Tibial artery (tissue), 4 donors: ENCODE measurements around the gene KLHL29.

Experiments used
- DNase-seq, 2 donors: peaks; one replicate each; pipeline ENCODE4 v3.0.0-alpha.2; 2019
- H3K27ac ChIP-seq, 2 donors: fragments of 200-600 bp; sonication (generic) in 1 of 2; 1 replicate in 1 of 2; 2 replicates in 1 of 2; pipeline ENCODE4 v1.5.1; 2018 to 2019; ENCODE audit warnings: mild to moderate bottlenecking in 1 of 2
- H3K27me3 ChIP-seq, 2 donors: fragments of 200-600 bp; sonication (generic) in 1 of 2; one replicate each; pipeline versions ENCODE4 v1.5.1 to v1.6.0; 2016 to 2019
- H3K36me3 ChIP-seq, 3 donors: fragments of 200-600 bp; sonication (generic) in 2 of 3; one replicate each; pipeline ENCODE4 v1.5.1; 2016 to 2019; ENCODE audit warnings: mild to moderate bottlenecking in 2 of 3
- H3K4me1 ChIP-seq, 4 donors: fragments of 200-600 bp; sonication (generic) in 2 of 4; 1 replicate in 3 of 4; 2 replicates in 1 of 4; pipeline ENCODE4 v1.5.1; 2016 to 2019
- H3K4me3 ChIP-seq, 2 donors: fragments of 200-600 bp; sonication (generic) in 1 of 2; 1 replicate in 1 of 2; 2 replicates in 1 of 2; pipeline ENCODE4 v1.5.1; 2018 to 2019; ENCODE audit warnings: mild to moderate bottlenecking in 2 of 2
- H3K9me3 ChIP-seq, 3 donors: fragments of 200-600 bp; sonication (generic) in 1 of 3; one replicate each; pipeline ENCODE4 v1.5.1; 2016 to 2019
- intact Hi-C: fragments of 100-400 bp; cut with DNase I; formaldehyde crosslinking; loops from one replicate; pipeline ENCODE4 v1.15.0; 2023; ENCODE audit warnings: low total_unique reads
- TF ChIP-seq, protein P1 (sequence below), 2 experiments: fragments of 200-600 bp in 1 of 2; fragments of 450-650 bp in 1 of 2; IDR thresholded peaks; one replicate each; pipeline ENCODE4 v1.5.1; 2017 to 2019; ENCODE audit warnings: antibody characterized with exemption in 2 of 2, mild to moderate bottlenecking in 1 of 2, moderate library complexity in 1 of 2

KLHL29 gene

DNA sequence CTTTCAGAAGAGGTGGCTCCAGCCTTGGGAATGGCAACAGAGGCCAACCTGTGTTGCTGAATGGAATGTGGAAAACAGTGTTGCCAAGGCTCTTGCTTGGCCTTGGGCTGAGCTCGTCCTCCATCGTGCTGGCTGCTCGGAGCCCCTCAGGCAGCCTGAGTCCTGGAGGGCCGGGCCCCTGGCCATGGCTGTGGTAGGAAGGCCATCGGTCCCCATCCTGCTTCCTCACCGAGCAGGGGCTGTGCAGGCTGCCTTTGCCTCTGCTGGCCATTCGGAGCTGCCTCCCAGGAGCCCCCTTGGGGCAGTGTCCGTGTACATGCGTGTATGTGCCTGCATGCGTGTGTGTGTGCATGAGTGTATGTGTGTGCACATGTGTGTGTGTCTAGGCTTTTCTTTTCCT, 178.2 kb downstream of the KLHL29 start:
- Histone ChIP-seq H3K9me3 (no peaks in the 10 kb centered on the region), H3K4me3 (no peak overlapping the region), H3K36me3 (peaks cover 0 to 6% (median 0%) of the 10 kb centered on the region in 3 donors), H3K27ac (peak overlapping the region; percentile 79 to 80), H3K4me1 (peaks cover 0 to 79% (median 49%) of the 10 kb centered on the region in 4 donors), H3K27me3 (no peaks in the 10 kb centered on the region)
- intact Hi-C loops = loop anchor here (5.0 to 10.0 kb wide), 2 partner anchors 36 to 58 kb away; no protein-coding TSS in a partner anchor
- TF ChIP-seq, protein P1, sequence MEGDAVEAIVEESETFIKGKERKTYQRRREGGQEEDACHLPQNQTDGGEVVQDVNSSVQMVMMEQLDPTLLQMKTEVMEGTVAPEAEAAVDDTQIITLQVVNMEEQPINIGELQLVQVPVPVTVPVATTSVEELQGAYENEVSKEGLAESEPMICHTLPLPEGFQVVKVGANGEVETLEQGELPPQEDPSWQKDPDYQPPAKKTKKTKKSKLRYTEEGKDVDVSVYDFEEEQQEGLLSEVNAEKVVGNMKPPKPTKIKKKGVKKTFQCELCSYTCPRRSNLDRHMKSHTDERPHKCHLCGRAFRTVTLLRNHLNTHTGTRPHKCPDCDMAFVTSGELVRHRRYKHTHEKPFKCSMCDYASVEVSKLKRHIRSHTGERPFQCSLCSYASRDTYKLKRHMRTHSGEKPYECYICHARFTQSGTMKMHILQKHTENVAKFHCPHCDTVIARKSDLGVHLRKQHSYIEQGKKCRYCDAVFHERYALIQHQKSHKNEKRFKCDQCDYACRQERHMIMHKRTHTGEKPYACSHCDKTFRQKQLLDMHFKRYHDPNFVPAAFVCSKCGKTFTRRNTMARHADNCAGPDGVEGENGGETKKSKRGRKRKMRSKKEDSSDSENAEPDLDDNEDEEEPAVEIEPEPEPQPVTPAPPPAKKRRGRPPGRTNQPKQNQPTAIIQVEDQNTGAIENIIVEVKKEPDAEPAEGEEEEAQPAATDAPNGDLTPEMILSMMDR (IDR thresholded peaks at IDR 0.05) = no peak
- no peak for DNase-seq

DNA sequence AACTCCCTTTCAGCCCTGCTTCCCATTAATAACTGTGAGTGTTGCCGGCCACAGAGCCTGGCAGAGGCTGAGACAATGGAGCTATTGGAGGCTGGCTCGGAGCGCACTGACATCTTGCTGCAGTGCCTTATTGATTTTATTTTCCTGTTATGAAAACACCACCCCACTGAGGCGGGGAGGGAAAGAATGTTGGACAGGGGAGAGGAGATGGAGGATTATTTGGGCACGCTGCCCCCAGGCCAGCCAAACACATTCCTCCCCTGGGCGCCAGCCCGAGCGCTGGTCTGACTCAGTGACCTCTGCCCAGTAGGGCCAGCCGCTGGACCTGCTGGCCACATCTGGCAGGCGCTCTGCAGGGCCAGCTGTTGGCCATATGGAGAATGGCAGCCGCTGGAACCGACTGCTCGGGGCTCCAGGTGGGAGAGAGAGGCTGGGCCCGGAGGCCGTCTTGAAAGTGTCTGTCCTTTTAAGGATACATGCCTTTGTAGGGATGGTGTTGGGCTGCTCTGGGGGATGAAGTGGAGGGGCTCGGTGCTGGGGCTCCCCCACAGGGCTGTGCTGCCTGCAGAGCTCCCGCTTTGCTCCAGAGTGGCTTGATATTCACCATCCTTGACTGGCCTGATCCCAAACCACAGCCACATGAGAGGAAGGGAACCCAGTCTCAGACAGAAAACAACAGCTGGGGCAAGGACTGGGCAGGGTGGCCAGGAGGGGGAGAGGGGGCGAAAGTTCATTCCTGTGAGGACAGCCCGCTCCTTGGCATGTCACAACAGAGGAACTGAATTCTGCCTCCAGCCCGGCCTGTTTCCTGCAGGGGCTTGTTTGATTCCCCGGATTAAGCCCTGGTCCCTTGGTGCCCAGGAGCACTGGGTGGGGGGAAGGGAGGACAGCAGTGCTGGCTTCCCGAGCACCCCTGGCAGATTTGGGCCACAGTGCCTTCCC, 179.0 kb downstream of the KLHL29 start:
- intact Hi-C loops = loop anchor here (5.0 to 10.0 kb wide), 2 partner anchors 37 to 59 kb away; no protein-coding TSS in a partner anchor
- H3K27me3 ChIP-seq = no peaks in the 10 kb centered on the region
- H3K27ac ChIP-seq = peak overlapping the region; percentile 79 to 80
- peaks cover 0 to 6% (median 0%) of the 10 kb centered on the region in 3 donors for H3K36me3 ChIP-seq
- H3K4me3 ChIP-seq = no peak overlapping the region
- H3K9me3 ChIP-seq = no peaks in the 10 kb centered on the region
- peaks cover 0 to 87% (median 57%) of the 10 kb centered on the region in 4 donors for H3K4me1 ChIP-seq
- TF ChIP-seq, protein P1 (IDR thresholded peaks at IDR 0.05) = peak; percentile 47 to 52
- DNase-seq = peak; percentile 85 to 92

DNA sequence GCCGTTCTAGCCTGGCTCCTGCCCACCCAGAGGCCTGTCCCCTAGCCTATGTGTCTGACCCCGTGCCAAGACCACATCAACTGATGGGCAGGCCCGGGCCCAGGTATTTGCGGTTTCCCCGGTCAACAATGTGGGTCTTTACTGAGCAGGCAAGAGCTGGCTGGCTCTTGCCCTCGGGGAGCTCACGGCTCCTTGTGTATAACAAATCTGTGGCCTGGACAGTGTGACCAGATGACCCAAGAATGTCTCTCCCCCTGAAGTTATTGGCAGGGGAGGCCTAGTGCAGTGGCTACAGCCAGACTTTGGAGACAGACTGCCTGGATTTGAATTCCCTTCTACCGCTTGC, 179.6 kb downstream of the KLHL29 start:
- Histone ChIP-seq H3K27ac (peak overlapping the region; percentile 79 to 80), H3K4me1 (peaks cover 0 to 93% (median 64%) of the 10 kb centered on the region in 4 donors), H3K27me3 (no peaks in the 10 kb centered on the region), H3K9me3 (no peaks in the 10 kb centered on the region), H3K4me3 (no peak overlapping the region), H3K36me3 (peaks cover 0 to 6% (median 0%) of the 10 kb centered on the region in 3 donors)
- intact Hi-C loops = loop anchor here (5.0 to 10.0 kb wide), 2 partner anchors 37 to 60 kb away; no protein-coding TSS in a partner anchor
- TF ChIP-seq, protein P1 (IDR thresholded peaks at IDR 0.05) = no peak
- DNase-seq = peak; percentile 62 to 85

DNA sequence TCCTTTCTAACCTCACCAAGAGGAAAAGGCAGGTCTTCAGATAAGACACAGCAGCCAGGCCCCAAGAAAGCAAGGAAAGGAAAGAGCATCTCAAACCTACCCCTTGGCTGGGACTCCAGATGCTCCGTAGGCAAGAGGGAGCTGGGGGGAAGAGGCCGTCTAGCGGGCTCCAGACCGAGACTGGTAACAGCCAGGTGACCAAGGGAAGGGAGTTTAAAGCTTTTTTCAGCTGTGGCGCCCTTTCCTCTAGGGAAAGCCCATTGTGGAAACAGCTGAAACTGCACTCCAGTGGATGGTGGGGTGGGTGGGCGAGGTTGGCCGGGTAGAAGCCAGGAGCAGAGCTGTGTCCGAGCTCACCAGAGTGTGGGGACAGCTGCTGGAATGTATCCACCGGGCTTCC, 180.4 kb downstream of the KLHL29 start:
- TF ChIP-seq, protein P1 (IDR thresholded peaks at IDR 0.05) = no peak

DNA sequence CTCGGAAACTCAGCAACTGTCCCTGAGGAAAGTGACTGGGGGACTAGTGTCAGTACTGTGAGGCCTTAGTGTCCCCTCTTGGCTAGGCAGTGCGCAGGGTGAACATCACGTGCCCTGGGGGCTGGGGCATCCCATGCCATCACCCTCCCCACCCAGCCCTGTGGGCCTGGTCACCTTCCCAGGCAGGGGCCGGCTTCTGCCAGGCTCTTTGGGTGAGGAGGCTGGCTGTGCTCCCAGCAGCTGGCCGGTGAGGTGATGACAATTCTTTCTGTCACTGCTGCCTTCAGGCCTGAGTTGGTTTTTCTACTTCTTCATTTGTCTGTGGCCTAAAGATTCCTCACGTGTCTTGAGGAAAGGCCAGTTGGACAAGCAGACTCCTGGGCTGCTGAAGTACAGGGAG, 180.8 kb downstream of the KLHL29 start:
- intact Hi-C loops = loop anchor here (10.0 kb wide), 1 partner anchor 61 kb away; no protein-coding TSS in a partner anchor
- DNase-seq = no peak
- H3K27ac ChIP-seq = peak overlapping the region; percentile 79 to 80

More for the DNA sequence above, 180.4 kb downstream of the KLHL29 start:
- H3K4me1 ChIP-seq = peaks cover 0 to 99% (median 68%) of the 10 kb centered on the region in 4 donors
- no peak overlapping the region for H3K4me3 ChIP-seq
- DNase-seq = no peak
- intact Hi-C loops = loop anchor here (10.0 kb wide), 1 partner anchor 61 kb away; no protein-coding TSS in a partner anchor
- H3K9me3 ChIP-seq = no peaks in the 10 kb centered on the region
- peaks cover 0 to 6% (median 0%) of the 10 kb centered on the region in 3 donors for H3K36me3 ChIP-seq
- no peaks in the 10 kb centered on the region for H3K27me3 ChIP-seq
- peak overlapping the region; percentile 79 to 80 for H3K27ac ChIP-seq

More for the DNA sequence above, 180.8 kb downstream of the KLHL29 start:
- Histone ChIP-seq H3K9me3 (no peaks in the 10 kb centered on the region), H3K27me3 (no peaks in the 10 kb centered on the region), H3K4me1 (peaks cover 0 to 95% (median 66%) of the 10 kb centered on the region in 4 donors), H3K36me3 (peaks cover 0 to 6% (median 0%) of the 10 kb centered on the region in 3 donors), H3K4me3 (no peak overlapping the region)
- TF ChIP-seq, protein P1 (IDR thresholded peaks at IDR 0.05) = no peak
